IMR-90 (cell line): Measurements from ENCODE around the gene FADS1. TPM values are rescaled to one million over a fixed set of nuclear protein-coding genes. Genes with fewer than 3 reads are reported as not detected.

Experiments
- ATAC-seq: fragments of 200-7000 bp; cut with Tn5 transposase; 2 replicates; pipeline ENCODE4 v1.9.1; 2020; ENCODE audit warnings: low read depth, mild to moderate bottlenecking, moderate library complexity
- BruUV-seq: library from RNA; stranded (reverse); fragments of 400-500 nt; replicated peaks from 2 replicates; lab custom pipeline; 2021; lab: Mats Ljungman, UMichigan
- CTCF ChIA-PET: fragments of 300-600 bp; formaldehyde crosslinking; extraction: SDS; loops from one replicate; lab custom pipeline; 2021; ENCODE audit warnings: antibody characterized with exemption; lab: Yijun Ruan, JAX
- POLR2A ChIA-PET: fragments of 300-600 bp; sonication (Branson Sonifier 250); formaldehyde crosslinking; loops from one replicate; lab custom pipeline; 2022; ENCODE audit warnings: antibody characterized with exemption; ENCODE audit not compliant: unreplicated experiment; lab: Charles Lee
- DNase-seq: peaks from one replicate; pipeline ENCODE4 v3.0.0; 2013
- H2AFZ ChIP-seq: replicated peaks from 2 replicates; pipeline ENCODE3; 2013; ENCODE audit warnings: low read length, mild to moderate bottlenecking; ENCODE audit not compliant: poor library complexity
- H2AK5ac ChIP-seq: 2 replicates; pipeline ENCODE4 v1.6.1; 2013; ENCODE audit warnings: low read depth, low read length, inconsistent platforms
- H2AK9ac ChIP-seq: replicated peaks from 2 replicates; pipeline ENCODE3; 2013; ENCODE audit warnings: mild to moderate bottlenecking, low read depth, low read length, moderate library complexity; ENCODE audit not compliant: poor library complexity
- H2BK120ac ChIP-seq: 2 replicates; pipeline ENCODE4 v1.6.1; 2013; ENCODE audit warnings: low read depth, low read length, inconsistent platforms
- H2BK15ac ChIP-seq: 3 replicates; pipeline ENCODE4 v1.6.1; 2013; ENCODE audit warnings: low read depth, low read length, inconsistent platforms
- H2BK20ac ChIP-seq: 2 replicates; pipeline ENCODE4 v1.6.1; 2013; ENCODE audit warnings: low read depth, mild to moderate bottlenecking, inconsistent platforms, low read length, moderate library complexity
- H2BK5ac ChIP-seq: 2 replicates; pipeline ENCODE4 v1.6.1; 2013; ENCODE audit warnings: mild to moderate bottlenecking, low read depth, low read length, inconsistent platforms; ENCODE audit not compliant: poor library complexity, severe bottlenecking
- H3K14ac ChIP-seq: replicated peaks from 2 replicates; pipeline ENCODE4 v1.6.1; 2013; ENCODE audit warnings: low read depth, low read length, inconsistent platforms
- H3K18ac ChIP-seq: 2 replicates; pipeline ENCODE4 v1.6.1; 2013; ENCODE audit warnings: low read depth, low read length, control low read depth
- H3K23ac ChIP-seq: 2 replicates; pipeline ENCODE4 v1.6.1; 2013; ENCODE audit warnings: low read depth, low read length, inconsistent platforms
- H3K27ac ChIP-seq: 2 replicates; pipeline ENCODE4 v1.5.1; 2013; ENCODE audit warnings: mild to moderate bottlenecking, control low read depth, low read length; ENCODE audit not compliant: insufficient read depth
- H3K27me3 ChIP-seq: 2 replicates; pipeline ENCODE4 v1.6.1; 2013; ENCODE audit warnings: low read length; ENCODE audit not compliant: control insufficient read depth, insufficient read depth
- H3K36me3 ChIP-seq: 2 replicates; pipeline ENCODE4 v1.6.1; 2013; ENCODE audit warnings: low read length, mixed read lengths; ENCODE audit not compliant: control insufficient read depth, insufficient read depth
- H3K4ac ChIP-seq: 2 replicates; pipeline ENCODE4 v1.6.1; 2013; ENCODE audit warnings: low read depth, low read length, inconsistent platforms
- H3K4me1 ChIP-seq: 2 replicates; pipeline ENCODE4 v1.6.1; 2013; ENCODE audit warnings: low read length, mixed read lengths; ENCODE audit not compliant: control insufficient read depth, insufficient read depth
- H3K4me2 ChIP-seq: 2 replicates; pipeline ENCODE4 v1.6.1; 2013; ENCODE audit warnings: low read depth, mild to moderate bottlenecking, control low read depth, low read length, moderate library complexity
- H3K4me3 ChIP-seq: 2 replicates; pipeline ENCODE4 v1.5.1; 2013; ENCODE audit warnings: low read depth, mild to moderate bottlenecking, control low read depth, low read length, moderate library complexity; ENCODE audit not compliant: insufficient read depth
- H3K56ac ChIP-seq: 2 replicates; pipeline ENCODE4 v1.6.1; 2013; ENCODE audit warnings: low read length, inconsistent platforms; ENCODE audit not compliant: insufficient read depth; ENCODE audit errors: extremely low read depth
- H3K79me1 ChIP-seq, 2 experiments: 2 replicates each; pipeline ENCODE4 v1.6.1; 2013; ENCODE audit warnings: low read length in 2 of 2, inconsistent platforms in 1 of 2, low read depth in 1 of 2
- H3K9ac ChIP-seq: 2 replicates; pipeline ENCODE4 v1.6.1; 2013; ENCODE audit warnings: low read depth, low read length, control low read depth
- H3K9me1 ChIP-seq: 2 replicates; pipeline ENCODE4 v1.6.1; 2013; ENCODE audit warnings: low read length, inconsistent platforms; ENCODE audit not compliant: insufficient read depth
- H3K9me3 ChIP-seq: 2 replicates; pipeline ENCODE4 v1.6.1; 2013; ENCODE audit warnings: low read length; ENCODE audit not compliant: control insufficient read depth, insufficient read depth
- H4K20me1 ChIP-seq: 2 replicates; pipeline ENCODE4 v1.6.1; 2013; ENCODE audit warnings: low read length, inconsistent platforms; ENCODE audit not compliant: insufficient read depth
- H4K5ac ChIP-seq: 2 replicates; pipeline ENCODE4 v1.6.1; 2013; ENCODE audit warnings: mild to moderate bottlenecking, low read depth, low read length, control low read depth
- H4K8ac ChIP-seq, 2 experiments: 2 replicates each; pipeline ENCODE4 v1.6.1; 2013; ENCODE audit warnings: low read depth in 2 of 2, low read length in 2 of 2, control low read depth in 1 of 2, inconsistent platforms in 1 of 2
- H4K91ac ChIP-seq: 2 replicates; pipeline ENCODE4 v1.6.1; 2013; ENCODE audit warnings: low read depth, low read length, inconsistent platforms; ENCODE audit not compliant: insufficient read depth
- FOS ChIP-seq: fragments of 150-350 bp; IDR thresholded peaks from 2 replicates; pipeline ENCODE4 v1.6.1; 2016; ENCODE audit warnings: low read depth, low read length
- RCOR1 ChIP-seq: IDR thresholded peaks from 2 replicates; pipeline ENCODE4 v1.6.1; 2012; ENCODE audit warnings: mild to moderate bottlenecking, low read length, improper control_type of control experiment; ENCODE audit not compliant: insufficient replicate concordance
- WGBS, 2 experiments: methylation state at CpG; one replicate each; pipeline versions ENCODE4 v1.1.5 to v1.1.7; 2013; ENCODE audit warnings: missing lambda C conversion rate in 2 of 2; ENCODE audit not compliant: insufficient read length in 1 of 2; ENCODE audit errors: extremely low coverage in 2 of 2; 5-methylcytosine and 5-hydroxymethylcytosine counted together
- dilution Hi-C: fragments of 300-500 bp; cut with HindIII; formaldehyde crosslinking; loops from one replicate; pipeline ENCODE4 v1.14.3; 2018; ENCODE audit warnings: low sequenced_read_pairs; ENCODE audit not compliant: unreplicated experiment
- in situ Hi-C: fragments of 300-500 bp; cut with MboI; formaldehyde crosslinking; loops from 3 replicates; pipeline ENCODE4 v1.14.3; 2019; ENCODE audit warnings: low sequenced_read_pairs, inconsistent platforms, mixed read lengths
- intact Hi-C: fragments of 100-400 bp; cut with micrococcal nuclease; formaldehyde crosslinking; loops from 2 replicates; pipeline ENCODE4 v1.10.0; 2022
- polyA plus RNA-seq, 3 experiments: library from polyadenylated mRNA; depleted of rRNA; stranded (reverse); fragments of >200 nt; gene quantifications; 2 replicates each; pipeline ENCODE4 v1.2.3, GENCODE V29; 2012; ENCODE audit warnings: low replicate concordance in 1 of 3
- total RNA-seq: library from RNA; depleted of rRNA; stranded (reverse); fragments of >200 nt; gene quantifications from 2 replicates; pipeline ENCODE4 v1.2.3, GENCODE V29; 2012
- TF ChIP-seq, protein P1 (sequence below): fragments of 150-350 bp; IDR thresholded peaks from 2 replicates; pipeline ENCODE4 v1.6.1; 2016; ENCODE audit warnings: low read depth, mild to moderate bottlenecking, low read length, moderate library complexity, borderline replicate concordance

Gene FADS1
- total and polyA plus RNA-seq, 2 of the 4 experiments (the other 2 are of a cell fraction), result 16.3 to 18.4 TPM

DNA sequence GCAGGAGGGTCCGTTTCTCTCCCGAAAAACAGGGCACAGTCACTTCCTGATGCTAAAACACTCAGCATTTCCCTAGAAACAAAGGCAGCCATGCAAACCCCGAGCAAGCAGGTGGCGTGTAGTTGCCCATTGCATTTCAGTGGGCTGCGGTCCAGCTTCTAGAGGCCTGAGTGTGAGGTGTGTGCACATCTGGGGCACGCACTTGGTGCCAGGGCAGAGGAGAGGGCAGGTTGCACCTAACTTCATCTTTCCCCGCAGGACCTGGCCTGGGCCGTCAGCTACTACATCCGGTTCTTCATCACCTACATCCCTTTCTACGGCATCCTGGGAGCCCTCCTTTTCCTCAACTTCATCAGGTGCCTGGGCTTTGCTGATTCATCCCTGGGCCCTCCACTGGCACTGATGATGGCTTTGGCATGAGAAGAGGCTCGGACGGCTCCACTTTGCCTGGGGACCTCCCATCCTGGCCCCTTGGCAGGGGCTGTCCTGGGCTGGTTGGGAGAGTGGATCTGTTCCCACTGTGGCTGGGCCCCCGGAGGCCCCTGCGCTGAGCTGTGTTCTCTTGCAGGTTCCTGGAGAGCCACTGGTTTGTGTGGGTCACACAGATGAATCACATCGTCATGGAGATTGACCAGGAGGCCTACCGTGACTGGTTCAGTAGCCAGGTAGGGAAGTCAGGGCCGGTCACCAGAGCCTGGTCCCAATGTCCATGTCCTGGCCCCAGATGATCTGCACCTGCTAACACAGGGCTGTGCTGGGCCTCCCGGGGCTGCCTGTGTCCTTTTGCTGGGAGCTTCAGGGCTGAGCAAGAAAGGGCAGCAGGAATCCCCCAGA is 46.1 kb upstream of the FADS1 start:
- dilution Hi-C loops (no loop called here), in situ Hi-C loops (loop anchor here (25.0 kb wide), 1 partner anchor 449 kb away; no protein-coding TSS in a partner anchor), intact Hi-C loops (no loop called here)
- H2AK9ac ChIP-seq, result no peak overlapping the region
- H3K14ac ChIP-seq, result no peak overlapping the region
- no peaks in the 10 kb centered on the region for H3K4me1 ChIP-seq
- no peak overlapping the region for H2BK5ac ChIP-seq
- no peaks in the 10 kb centered on the region for H3K27me3 ChIP-seq
- ATAC-seq (no peak), DNase-seq (no peak)
- H3K4ac ChIP-seq, result no peak overlapping the region
- no peaks in the 10 kb centered on the region for H4K20me1 ChIP-seq
- no TSS peak for BruUV-seq
- TF ChIP-seq RCOR1 (no peak), FOS (no peak)
- TF ChIP-seq, protein P1, sequence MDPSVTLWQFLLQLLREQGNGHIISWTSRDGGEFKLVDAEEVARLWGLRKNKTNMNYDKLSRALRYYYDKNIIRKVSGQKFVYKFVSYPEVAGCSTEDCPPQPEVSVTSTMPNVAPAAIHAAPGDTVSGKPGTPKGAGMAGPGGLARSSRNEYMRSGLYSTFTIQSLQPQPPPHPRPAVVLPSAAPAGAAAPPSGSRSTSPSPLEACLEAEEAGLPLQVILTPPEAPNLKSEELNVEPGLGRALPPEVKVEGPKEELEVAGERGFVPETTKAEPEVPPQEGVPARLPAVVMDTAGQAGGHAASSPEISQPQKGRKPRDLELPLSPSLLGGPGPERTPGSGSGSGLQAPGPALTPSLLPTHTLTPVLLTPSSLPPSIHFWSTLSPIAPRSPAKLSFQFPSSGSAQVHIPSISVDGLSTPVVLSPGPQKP, result no peak
- no peaks in the 10 kb centered on the region for H3K9me3 ChIP-seq
- peaks cover 41% of the 10 kb centered on the region for H3K36me3 ChIP-seq
- no peak overlapping the region for H3K18ac ChIP-seq
- no peaks in the 10 kb centered on the region for H3K79me1 ChIP-seq
- no peak overlapping the region for H4K8ac ChIP-seq
- H4K91ac ChIP-seq, result no peak overlapping the region
- H4K5ac ChIP-seq, result no peak overlapping the region
- H3K9ac ChIP-seq, result no peak overlapping the region
- WGBS, 2 experiments, result no CpG with 5 or more reads among the region's 18 CpGs
- no peak overlapping the region for H3K56ac ChIP-seq
- CTCF ChIA-PET, result no interaction called here
- no peak overlapping the region for H2AFZ ChIP-seq
- H3K4me3 ChIP-seq, result no peak overlapping the region
- H3K9me1 ChIP-seq, result no peaks in the 10 kb centered on the region
- no peak overlapping the region for H2BK120ac ChIP-seq
- no peak overlapping the region for H2AK5ac ChIP-seq
- no peak overlapping the region for H3K27ac ChIP-seq
- H3K23ac ChIP-seq, result no peak overlapping the region
- POLR2A ChIA-PET, result no interaction called here
- H2BK20ac ChIP-seq, result no peak overlapping the region
- H2BK15ac ChIP-seq, result no peak overlapping the region
- no peak overlapping the region for H3K4me2 ChIP-seq
